ENCODE results near the gene SGTA.

DNA sequence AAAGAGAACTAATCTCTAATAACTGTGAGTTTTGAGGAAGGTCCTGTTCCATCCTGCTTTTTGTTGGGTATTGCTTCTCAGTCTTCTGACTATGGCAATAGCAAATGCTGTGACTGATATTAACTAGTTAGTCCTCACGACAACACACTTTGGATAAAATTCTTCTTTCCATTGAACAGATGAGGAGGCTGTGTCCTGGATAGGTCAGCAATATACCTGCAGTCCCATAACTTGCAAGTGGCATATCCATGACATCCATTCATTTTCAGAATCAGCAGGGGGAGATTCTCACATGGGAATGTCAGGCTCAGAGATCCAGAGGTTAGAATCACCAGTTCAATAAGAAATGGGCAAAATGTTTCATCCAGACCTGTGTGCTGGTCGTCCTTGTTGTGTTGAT, 43.9 kb upstream of the SGTA start:
- TF ChIP-seq, protein P1, sequence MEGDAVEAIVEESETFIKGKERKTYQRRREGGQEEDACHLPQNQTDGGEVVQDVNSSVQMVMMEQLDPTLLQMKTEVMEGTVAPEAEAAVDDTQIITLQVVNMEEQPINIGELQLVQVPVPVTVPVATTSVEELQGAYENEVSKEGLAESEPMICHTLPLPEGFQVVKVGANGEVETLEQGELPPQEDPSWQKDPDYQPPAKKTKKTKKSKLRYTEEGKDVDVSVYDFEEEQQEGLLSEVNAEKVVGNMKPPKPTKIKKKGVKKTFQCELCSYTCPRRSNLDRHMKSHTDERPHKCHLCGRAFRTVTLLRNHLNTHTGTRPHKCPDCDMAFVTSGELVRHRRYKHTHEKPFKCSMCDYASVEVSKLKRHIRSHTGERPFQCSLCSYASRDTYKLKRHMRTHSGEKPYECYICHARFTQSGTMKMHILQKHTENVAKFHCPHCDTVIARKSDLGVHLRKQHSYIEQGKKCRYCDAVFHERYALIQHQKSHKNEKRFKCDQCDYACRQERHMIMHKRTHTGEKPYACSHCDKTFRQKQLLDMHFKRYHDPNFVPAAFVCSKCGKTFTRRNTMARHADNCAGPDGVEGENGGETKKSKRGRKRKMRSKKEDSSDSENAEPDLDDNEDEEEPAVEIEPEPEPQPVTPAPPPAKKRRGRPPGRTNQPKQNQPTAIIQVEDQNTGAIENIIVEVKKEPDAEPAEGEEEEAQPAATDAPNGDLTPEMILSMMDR (conservative IDR thresholded peaks at IDR 0.05; ENCODE audit: low read depth in 2 of 2): no peak
- no peak for TF ChIP-seq EZH2phosphoT487 (IDR thresholded peaks at IDR 0.05; ENCODE audit: unreplicated experiment)
- no peak for TF ChIP-seq CREB1 (CRISPR knock-in tag; IDR thresholded peaks at IDR 0.05; ENCODE audit: low read depth)
- TF ChIP-seq, protein P2, sequence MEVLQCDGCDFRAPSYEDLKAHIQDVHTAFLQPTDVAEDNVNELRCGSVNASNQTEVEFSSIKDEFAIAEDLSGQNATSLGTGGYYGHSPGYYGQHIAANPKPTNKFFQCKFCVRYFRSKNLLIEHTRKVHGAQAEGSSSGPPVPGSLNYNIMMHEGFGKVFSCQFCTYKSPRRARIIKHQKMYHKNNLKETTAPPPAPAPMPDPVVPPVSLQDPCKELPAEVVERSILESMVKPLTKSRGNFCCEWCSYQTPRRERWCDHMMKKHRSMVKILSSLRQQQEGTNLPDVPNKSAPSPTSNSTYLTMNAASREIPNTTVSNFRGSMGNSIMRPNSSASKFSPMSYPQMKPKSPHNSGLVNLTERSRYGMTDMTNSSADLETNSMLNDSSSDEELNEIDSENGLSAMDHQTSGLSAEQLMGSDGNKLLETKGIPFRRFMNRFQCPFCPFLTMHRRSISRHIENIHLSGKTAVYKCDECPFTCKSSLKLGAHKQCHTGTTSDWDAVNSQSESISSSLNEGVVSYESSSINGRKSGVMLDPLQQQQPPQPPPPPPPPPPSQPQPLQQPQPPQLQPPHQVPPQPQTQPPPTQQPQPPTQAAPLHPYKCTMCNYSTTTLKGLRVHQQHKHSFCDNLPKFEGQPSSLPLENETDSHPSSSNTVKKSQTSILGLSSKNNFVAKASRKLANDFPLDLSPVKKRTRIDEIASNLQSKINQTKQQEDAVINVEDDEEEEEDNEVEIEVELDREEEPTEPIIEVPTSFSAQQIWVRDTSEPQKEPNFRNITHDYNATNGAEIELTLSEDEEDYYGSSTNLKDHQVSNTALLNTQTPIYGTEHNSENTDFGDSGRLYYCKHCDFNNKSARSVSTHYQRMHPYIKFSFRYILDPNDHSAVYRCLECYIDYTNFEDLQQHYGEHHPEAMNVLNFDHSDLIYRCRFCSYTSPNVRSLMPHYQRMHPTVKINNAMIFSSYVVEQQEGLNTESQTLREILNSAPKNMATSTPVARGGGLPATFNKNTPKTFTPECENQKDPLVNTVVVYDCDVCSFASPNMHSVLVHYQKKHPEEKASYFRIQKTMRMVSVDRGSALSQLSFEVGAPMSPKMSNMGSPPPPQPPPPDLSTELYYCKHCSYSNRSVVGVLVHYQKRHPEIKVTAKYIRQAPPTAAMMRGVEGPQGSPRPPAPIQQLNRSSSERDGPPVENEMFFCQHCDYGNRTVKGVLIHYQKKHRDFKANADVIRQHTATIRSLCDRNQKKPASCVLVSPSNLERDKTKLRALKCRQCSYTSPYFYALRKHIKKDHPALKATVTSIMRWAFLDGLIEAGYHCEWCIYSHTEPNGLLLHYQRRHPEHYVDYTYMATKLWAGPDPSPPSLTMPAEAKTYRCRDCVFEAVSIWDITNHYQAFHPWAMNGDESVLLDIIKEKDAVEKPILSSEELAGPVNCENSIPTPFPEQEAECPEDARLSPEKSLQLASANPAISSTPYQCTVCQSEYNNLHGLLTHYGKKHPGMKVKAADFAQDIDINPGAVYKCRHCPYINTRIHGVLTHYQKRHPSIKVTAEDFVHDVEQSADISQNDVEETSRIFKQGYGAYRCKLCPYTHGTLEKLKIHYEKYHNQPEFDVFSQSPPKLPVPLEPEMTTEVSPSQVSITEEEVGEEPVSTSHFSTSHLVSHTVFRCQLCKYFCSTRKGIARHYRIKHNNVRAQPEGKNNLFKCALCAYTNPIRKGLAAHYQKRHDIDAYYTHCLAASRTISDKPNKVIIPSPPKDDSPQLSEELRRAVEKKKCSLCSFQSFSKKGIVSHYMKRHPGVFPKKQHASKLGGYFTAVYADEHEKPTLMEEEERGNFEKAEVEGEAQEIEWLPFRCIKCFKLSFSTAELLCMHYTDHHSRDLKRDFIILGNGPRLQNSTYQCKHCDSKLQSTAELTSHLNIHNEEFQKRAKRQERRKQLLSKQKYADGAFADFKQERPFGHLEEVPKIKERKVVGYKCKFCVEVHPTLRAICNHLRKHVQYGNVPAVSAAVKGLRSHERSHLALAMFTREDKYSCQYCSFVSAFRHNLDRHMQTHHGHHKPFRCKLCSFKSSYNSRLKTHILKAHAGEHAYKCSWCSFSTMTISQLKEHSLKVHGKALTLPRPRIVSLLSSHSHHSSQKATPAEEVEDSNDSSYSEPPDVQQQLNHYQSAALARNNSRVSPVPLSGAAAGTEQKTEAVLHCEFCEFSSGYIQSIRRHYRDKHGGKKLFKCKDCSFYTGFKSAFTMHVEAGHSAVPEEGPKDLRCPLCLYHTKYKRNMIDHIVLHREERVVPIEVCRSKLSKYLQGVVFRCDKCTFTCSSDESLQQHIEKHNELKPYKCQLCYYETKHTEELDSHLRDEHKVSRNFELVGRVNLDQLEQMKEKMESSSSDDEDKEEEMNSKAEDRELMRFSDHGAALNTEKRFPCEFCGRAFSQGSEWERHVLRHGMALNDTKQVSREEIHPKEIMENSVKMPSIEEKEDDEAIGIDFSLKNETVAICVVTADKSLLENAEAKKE (CRISPR knock-in tag; IDR thresholded peaks at IDR 0.05): no peak
- TF ChIP-seq EZH2 (IDR thresholded peaks at IDR 0.05; ENCODE audit: low read depth, unreplicated experiment): no peak
- TF ChIP-seq POLR2AphosphoS5 (IDR thresholded peaks at IDR 0.05; ENCODE audit: low read depth): no peak
- TF ChIP-seq, protein P3, sequence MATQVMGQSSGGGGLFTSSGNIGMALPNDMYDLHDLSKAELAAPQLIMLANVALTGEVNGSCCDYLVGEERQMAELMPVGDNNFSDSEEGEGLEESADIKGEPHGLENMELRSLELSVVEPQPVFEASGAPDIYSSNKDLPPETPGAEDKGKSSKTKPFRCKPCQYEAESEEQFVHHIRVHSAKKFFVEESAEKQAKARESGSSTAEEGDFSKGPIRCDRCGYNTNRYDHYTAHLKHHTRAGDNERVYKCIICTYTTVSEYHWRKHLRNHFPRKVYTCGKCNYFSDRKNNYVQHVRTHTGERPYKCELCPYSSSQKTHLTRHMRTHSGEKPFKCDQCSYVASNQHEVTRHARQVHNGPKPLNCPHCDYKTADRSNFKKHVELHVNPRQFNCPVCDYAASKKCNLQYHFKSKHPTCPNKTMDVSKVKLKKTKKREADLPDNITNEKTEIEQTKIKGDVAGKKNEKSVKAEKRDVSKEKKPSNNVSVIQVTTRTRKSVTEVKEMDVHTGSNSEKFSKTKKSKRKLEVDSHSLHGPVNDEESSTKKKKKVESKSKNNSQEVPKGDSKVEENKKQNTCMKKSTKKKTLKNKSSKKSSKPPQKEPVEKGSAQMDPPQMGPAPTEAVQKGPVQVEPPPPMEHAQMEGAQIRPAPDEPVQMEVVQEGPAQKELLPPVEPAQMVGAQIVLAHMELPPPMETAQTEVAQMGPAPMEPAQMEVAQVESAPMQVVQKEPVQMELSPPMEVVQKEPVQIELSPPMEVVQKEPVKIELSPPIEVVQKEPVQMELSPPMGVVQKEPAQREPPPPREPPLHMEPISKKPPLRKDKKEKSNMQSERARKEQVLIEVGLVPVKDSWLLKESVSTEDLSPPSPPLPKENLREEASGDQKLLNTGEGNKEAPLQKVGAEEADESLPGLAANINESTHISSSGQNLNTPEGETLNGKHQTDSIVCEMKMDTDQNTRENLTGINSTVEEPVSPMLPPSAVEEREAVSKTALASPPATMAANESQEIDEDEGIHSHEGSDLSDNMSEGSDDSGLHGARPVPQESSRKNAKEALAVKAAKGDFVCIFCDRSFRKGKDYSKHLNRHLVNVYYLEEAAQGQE (IDR thresholded peaks at IDR 0.05; ENCODE audit: unreplicated experiment): no peak
